CD14-positive monocyte (primary cell): ENCODE measurements around the gene RFX2. TPM values are rescaled to one million over a fixed set of nuclear protein-coding genes. Genes with fewer than 3 reads are reported as not detected.
"Not testable (repeated sequence)": the region's sequence is repeated elsewhere in the genome, so short reads cannot be mapped to it uniquely, and the experiment has no call there.

ENCODE experiments used
- DNase-seq, 3 donors: peaks; one replicate each; pipeline ENCODE4 v3.0.0-alpha.2; 2011 to 2022
- H2AFZ ChIP-seq: 2 replicates; pipeline ENCODE4 v1.6.0; 2012; ENCODE audit warnings: mild to moderate bottlenecking, low read depth, low read length, inconsistent platforms; ENCODE audit not compliant: insufficient read depth, poor library complexity, severe bottlenecking
- H3K27ac ChIP-seq, 2 donors: 1 replicate in 1 of 2; 2 replicates in 1 of 2; pipeline ENCODE4 v1.5.1; 2012 to 2013; ENCODE audit warnings: low read length in 2 of 2, control low read depth in 1 of 2, inconsistent platforms in 1 of 2, low read depth in 1 of 2, mild to moderate bottlenecking in 1 of 2
- H3K27me3 ChIP-seq, 2 donors: one replicate each; pipeline versions ENCODE4 v1.6.0 to v1.6.1; 2011 to 2013; ENCODE audit warnings: low read length in 2 of 2; ENCODE audit not compliant: control insufficient read depth in 2 of 2, insufficient read depth in 2 of 2
- H3K36me3 ChIP-seq, 2 donors: replicated peaks in 1 of 2; 1 replicate in 1 of 2; 2 replicates in 1 of 2; pipeline versions ENCODE4 v1.5.1 to v1.6.1; 2012 to 2013; ENCODE audit warnings: low read length in 2 of 2, control low read depth in 1 of 2, inconsistent platforms in 1 of 2, mild to moderate bottlenecking in 1 of 2; ENCODE audit not compliant: insufficient read depth in 2 of 2, control insufficient read depth in 1 of 2
- H3K4me1 ChIP-seq, 2 donors: 1 replicate in 1 of 2; 2 replicates in 1 of 2; pipeline versions ENCODE4 v1.5.1 to v1.6.1; 2012 to 2013; ENCODE audit warnings: low read length in 2 of 2, control low read depth in 1 of 2, inconsistent platforms in 1 of 2, mild to moderate bottlenecking in 1 of 2, moderate library complexity in 1 of 2; ENCODE audit not compliant: insufficient read depth in 2 of 2, control insufficient read depth in 1 of 2
- H3K4me2 ChIP-seq: replicated peaks from 2 replicates; pipeline ENCODE3; 2012; ENCODE audit warnings: low read length, moderate library complexity, mild to moderate bottlenecking; ENCODE audit not compliant: poor library complexity, severe bottlenecking; ENCODE audit errors: extremely low read depth
- H3K4me3 ChIP-seq, 3 experiments: fragments of 200-600 bp in 1 of 3; sonication (generic) in 1 of 3; replicated peaks in 1 of 3; 1 replicate in 2 of 3; 2 replicates in 1 of 3; pipeline ENCODE4 v1.5.1; 2011 to 2013; ENCODE audit warnings: low read length in 3 of 3, mild to moderate bottlenecking in 3 of 3, control low read depth in 2 of 3, low read depth in 2 of 3, inconsistent platforms in 1 of 3, moderate library complexity in 1 of 3
- H3K79me2 ChIP-seq: 2 replicates; pipeline ENCODE4 v1.6.0; 2012; ENCODE audit warnings: mild to moderate bottlenecking, control low read depth, inconsistent platforms, low read length, moderate library complexity; ENCODE audit not compliant: insufficient read depth
- H3K9ac ChIP-seq: 2 replicates; pipeline ENCODE4 v1.6.0; 2017; ENCODE audit warnings: low read length, mild to moderate bottlenecking; ENCODE audit not compliant: insufficient read depth, poor library complexity, severe bottlenecking
- H3K9me3 ChIP-seq, 2 donors: replicated peaks in 1 of 2; 1 replicate in 1 of 2; 2 replicates in 1 of 2; pipeline versions ENCODE4 v1.5.1 to v1.6.1; 2012 to 2013; ENCODE audit warnings: low read length in 2 of 2, control low read depth in 1 of 2; ENCODE audit not compliant: control insufficient read depth in 1 of 2, insufficient read depth in 1 of 2
- H4K20me1 ChIP-seq: 2 replicates; pipeline ENCODE4 v1.6.0; 2012; ENCODE audit warnings: mild to moderate bottlenecking, low read length, control low read depth, moderate library complexity; ENCODE audit not compliant: insufficient read depth
- H3K27ac Mint-ChIP-seq, 7 donors: one replicate each; pipeline ENCODE4 v1.8.0; 2020; ENCODE audit warnings: mild to moderate bottlenecking in 7 of 7, mixed read lengths in 7 of 7, moderate library complexity in 6 of 7, inconsistent platforms in 2 of 7
- H3K27me3 Mint-ChIP-seq, 3 donors: one replicate each; pipeline ENCODE4 v1.8.0; 2021 to 2022; ENCODE audit warnings: low read depth in 3 of 3, mild to moderate bottlenecking in 3 of 3, mixed read lengths in 3 of 3, moderate library complexity in 3 of 3, inconsistent platforms in 1 of 3
- H3K36me3 Mint-ChIP-seq, 2 donors: one replicate each; pipeline ENCODE4 v1.8.0; 2020; ENCODE audit warnings: mixed read lengths in 2 of 2, inconsistent platforms in 1 of 2, mild to moderate bottlenecking in 1 of 2
- H3K4me1 Mint-ChIP-seq: one replicate; pipeline ENCODE4 v1.8.0; 2020; ENCODE audit warnings: mild to moderate bottlenecking, mixed read lengths
- H3K4me3 Mint-ChIP-seq, 2 donors: one replicate each; pipeline ENCODE4 v1.8.0; 2020; ENCODE audit warnings: mild to moderate bottlenecking in 2 of 2, mixed read lengths in 2 of 2, moderate library complexity in 1 of 2
- H3K9me3 Mint-ChIP-seq, 7 donors: one replicate each; pipeline ENCODE4 v1.8.0; 2020 to 2022; ENCODE audit warnings: mixed read lengths in 7 of 7, mild to moderate bottlenecking in 6 of 7, moderate library complexity in 6 of 7, inconsistent platforms in 2 of 7
- CTCF ChIP-seq: fragments of 200-600 bp; IDR thresholded peaks from one replicate; pipeline ENCODE4 v1.8.0; 2022; ENCODE audit warnings: antibody characterized with exemption, mild to moderate bottlenecking
- WGBS: methylation state at CpG from one replicate; pipeline ENCODE4 v1.1.5; 2013; ENCODE audit warnings: missing lambda C conversion rate; ENCODE audit not compliant: insufficient coverage; 5-methylcytosine and 5-hydroxymethylcytosine counted together
- intact Hi-C, 2 donors: fragments of 100-400 bp; cut with micrococcal nuclease; formaldehyde crosslinking; loops; one replicate each; pipeline versions ENCODE4 v1.15.0 to v1.15.1; 2023
- polyA plus RNA-seq, 3 donors: library from polyadenylated mRNA; depleted of rRNA in 1 of 3; unstranded in 2 of 3; stranded (reverse) in 1 of 3; fragments of 300-500 nt in 2 of 3; fragments of >200 nt in 1 of 3; fragmentation: Illumina TruSeq in 2 of 3; gene quantifications; 1 replicate in 2 of 3; 2 replicates in 1 of 3; pipeline ENCODE4 v1.2.3, GENCODE V29; 2012 to 2021

RFX2 gene
- polyA plus RNA-seq, 3 donors = 5.7 to 12.9 (median 8.7) TPM

- Histone ChIP-seq H2AFZ (peak overlapping the region; percentile 73), H3K27me3 (peaks cover 0 to 17% of the 10 kb centered on the region in 2 donors), H3K27ac (peak overlapping the region; percentile 28 to 29), H3K9ac (peak overlapping the region; percentile 71), H3K36me3 (no peaks in the 10 kb centered on the region), H3K9me3 (no peaks in the 10 kb centered on the region), H3K79me2 (peaks cover 11% of the 10 kb centered on the region), H3K4me2 (peak overlapping the region; percentile 86), H3K4me3 (peak overlapping the region; percentile 36 to 85 (median 58)), H4K20me1 (peaks cover 9% of the 10 kb centered on the region), H3K4me1 (peaks cover 35 to 44% of the 10 kb centered on the region in 2 donors)
- Mint-ChIP-seq H3K9me3 (peaks cover 0 to 11% (median 3%) of the 10 kb centered on the region in 7 donors), H3K27me3 (peaks cover 16 to 21% (median 20%) of the 10 kb centered on the region in 3 donors), H3K4me1 (peaks cover 45% of the 10 kb centered on the region), H3K4me3 (peak overlapping the region; percentile 95 to 98), H3K27ac (peak overlapping the region; percentile 64 to 96 (median 93)), H3K36me3 (peaks cover 17 to 26% of the 10 kb centered on the region in 2 donors)
- 4% methylated on average over 27 of the region's 47 CpGs for WGBS
- intact Hi-C loops = loop anchor here (5.0 kb wide), 2 partner anchors 37 to 42 kb away; no protein-coding TSS in a partner anchor
- peak in 1 of 3 donors; percentile 49 for DNase-seq
- TF ChIP-seq CTCF = no peak
These were observed 1.3 kb downstream of the RFX2 start for GRCh38 chr19:6108721-6109633.

- intact Hi-C loops = loop anchor here (5.0 kb wide), 2 partner anchors 34 to 39 kb away; no protein-coding TSS in a partner anchor
- H3K27ac Mint-ChIP-seq, H4K20me1 ChIP-seq, H3K9me3 ChIP-seq, DNase-seq, H3K4me3 ChIP-seq, H3K4me3 Mint-ChIP-seq, H2AFZ ChIP-seq, H3K4me2 ChIP-seq, H3K9ac ChIP-seq, H3K27ac ChIP-seq, H3K36me3 ChIP-seq: not testable (repeated sequence)
- Mint-ChIP-seq H3K9me3 (peaks cover 0 to 11% (median 3%) of the 10 kb centered on the region in 7 donors), H3K4me1 (peaks cover 48% of the 10 kb centered on the region), H3K27me3 (peaks cover 18 to 21% (median 18%) of the 10 kb centered on the region in 3 donors), H3K36me3 (peaks cover 18 to 26% of the 10 kb centered on the region in 2 donors)
- Histone ChIP-seq H3K27me3 (peaks cover 0 to 17% of the 10 kb centered on the region in 2 donors), H3K79me2 (peaks cover 31% of the 10 kb centered on the region), H3K4me1 (peaks cover 36 to 49% of the 10 kb centered on the region in 2 donors)
- WGBS = 99% methylated on average over 12 of the region's 15 CpGs
These were observed 3.5 kb downstream of the RFX2 start for GRCh38 chr19:6106643-6107294.
